ENCODE measurements around the gene TEX2. TPM values are rescaled to one million over a fixed set of nuclear protein-coding genes. Genes with fewer than 3 reads are reported as not detected.

TEX2 gene
- total and polyA plus RNA-seq, 2 of the 13 experiments (the other 11 are each of a cell fraction or from before 2014, with no cell fraction given) = 21.4 to 37.7 TPM

- TF ChIP-seq ZBTB44 (CRISPR knock-in tag; IDR thresholded peaks at IDR 0.05) (0 out of 2 replicates have a peak, but pooled peaks have one; percentile 52), ZNF296 (CRISPR knock-in tag; conservative IDR thresholded peaks at IDR 0.05) (no peak), ZKSCAN5 (CRISPR knock-in tag; IDR thresholded peaks at IDR 0.05) (no peak), ZIK1 (CRISPR knock-in tag; IDR thresholded peaks at IDR 0.05; ENCODE audit: borderline replicate concordance, low read depth) (peak; percentile 97), NRL (CRISPR knock-in tag; IDR thresholded peaks at IDR 0.05; ENCODE audit: borderline replicate concordance) (no peak; the same call in 1 of the 2 replicates), YY1 (IDR thresholded peaks at IDR 0.05; ENCODE audit: insufficient read depth, insufficient replicate concordance, low read depth, low read length) (peak; percentile 86), ZNF333 (CRISPR knock-in tag; IDR thresholded peaks at IDR 0.05; ENCODE audit: borderline replicate concordance) (no peak; the same call in 1 of the 2 replicates), ZNF562 (CRISPR knock-in tag; IDR thresholded peaks at IDR 0.05; ENCODE audit: borderline replicate concordance) (no peak), TFAP4 (IDR thresholded peaks at IDR 0.05; ENCODE audit: borderline replicate concordance, low read depth) (no peak), CENPBD1 (CRISPR knock-in tag; IDR thresholded peaks at IDR 0.05; ENCODE audit: borderline replicate concordance, low read depth) (no peak; the same call in 1 of the 2 replicates), MLLT10 (CRISPR knock-in tag; IDR thresholded peaks at IDR 0.05) (no peak), U2AF1 (optimal IDR thresholded peaks at IDR 0.05; ENCODE audit: low read depth, low read length) (no peak), ZNF512 (CRISPR knock-in tag; IDR thresholded peaks at IDR 0.05) (no peak), PITX1 (CRISPR knock-in tag; IDR thresholded peaks at IDR 0.05) (0 out of 2 replicates have a peak, but pooled peaks have one; percentile 55), RBM22 (optimal IDR thresholded peaks at IDR 0.05; ENCODE audit: low read length) (no peak), E2F2 (CRISPR knock-in tag; IDR thresholded peaks at IDR 0.05; ENCODE audit: borderline replicate concordance) (peak; percentile 17; the same call in 1 of the 2 replicates), ZSCAN29 (CRISPR knock-in tag; conservative IDR thresholded peaks at IDR 0.05) (peak; percentile 81; the same call in 1 of the 2 replicates), ZNF564 (CRISPR knock-in tag; IDR thresholded peaks at IDR 0.05) (peak; percentile 93), ZNF619 (CRISPR knock-in tag; IDR thresholded peaks at IDR 0.05) (peak; percentile 75; the same call in 1 of the 2 replicates), ZNF784 (CRISPR knock-in tag; IDR thresholded peaks at IDR 0.05; ENCODE audit: borderline replicate concordance) (no peak), ZNF768 (CRISPR knock-in tag; IDR thresholded peaks at IDR 0.05) (no peak; the same call in 1 of the 2 replicates), FOXM1 (CRISPR knock-in tag; IDR thresholded peaks at IDR 0.05) (no peak)
Measured at GRCh38 chr17:64129765-64130558, 133.1 kb downstream of the TEX2 start, which contains the start of gene ERN1 (continued).

Data from HepG2 (cell line).